ENCODE data around the gene RPS6KL1.

The RPS6KL1 gene

DNA sequence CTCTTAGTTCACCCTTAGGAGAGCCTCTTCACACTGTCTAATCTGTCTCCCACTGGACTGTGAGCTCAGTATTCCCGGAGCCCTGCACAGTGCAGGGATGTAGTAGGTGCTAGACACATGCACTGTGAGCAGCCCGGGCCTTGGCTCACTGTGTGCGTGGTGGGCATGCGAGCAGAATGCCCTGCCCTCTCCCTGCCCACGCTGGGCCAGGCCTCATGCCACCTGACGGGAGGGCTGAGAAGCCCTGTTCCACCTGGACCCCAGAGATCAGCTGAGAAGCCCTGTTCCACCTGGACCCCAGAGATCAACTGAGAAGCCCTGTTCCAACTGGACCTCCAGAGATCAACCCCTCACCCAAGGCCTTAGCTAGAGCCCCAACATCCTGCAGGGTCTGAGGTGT, 10.9 kb downstream of the RPS6KL1 start:
- TF ChIP-seq, protein P1, sequence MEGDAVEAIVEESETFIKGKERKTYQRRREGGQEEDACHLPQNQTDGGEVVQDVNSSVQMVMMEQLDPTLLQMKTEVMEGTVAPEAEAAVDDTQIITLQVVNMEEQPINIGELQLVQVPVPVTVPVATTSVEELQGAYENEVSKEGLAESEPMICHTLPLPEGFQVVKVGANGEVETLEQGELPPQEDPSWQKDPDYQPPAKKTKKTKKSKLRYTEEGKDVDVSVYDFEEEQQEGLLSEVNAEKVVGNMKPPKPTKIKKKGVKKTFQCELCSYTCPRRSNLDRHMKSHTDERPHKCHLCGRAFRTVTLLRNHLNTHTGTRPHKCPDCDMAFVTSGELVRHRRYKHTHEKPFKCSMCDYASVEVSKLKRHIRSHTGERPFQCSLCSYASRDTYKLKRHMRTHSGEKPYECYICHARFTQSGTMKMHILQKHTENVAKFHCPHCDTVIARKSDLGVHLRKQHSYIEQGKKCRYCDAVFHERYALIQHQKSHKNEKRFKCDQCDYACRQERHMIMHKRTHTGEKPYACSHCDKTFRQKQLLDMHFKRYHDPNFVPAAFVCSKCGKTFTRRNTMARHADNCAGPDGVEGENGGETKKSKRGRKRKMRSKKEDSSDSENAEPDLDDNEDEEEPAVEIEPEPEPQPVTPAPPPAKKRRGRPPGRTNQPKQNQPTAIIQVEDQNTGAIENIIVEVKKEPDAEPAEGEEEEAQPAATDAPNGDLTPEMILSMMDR (IDR thresholded peaks at IDR 0.05; ENCODE audit: low read depth, low read length, missing control alignments) = no peak
- DNase-seq (ENCODE audit: low read depth) = no peak
- H3K4me3 ChIP-seq (ENCODE audit: low read depth, low read length) = no peak overlapping the region

GRCh38 chr14:74911704-74912103, 11.4 kb downstream of the RPS6KL1 start:
- TF ChIP-seq, protein P1 (IDR thresholded peaks at IDR 0.05; ENCODE audit: low read depth, low read length, missing control alignments) = no peak
- DNase-seq (ENCODE audit: low read depth) = no peak
- H3K4me3 ChIP-seq (ENCODE audit: low read depth, low read length) = no peak overlapping the region

- no peak overlapping the region for H3K4me3 ChIP-seq (ENCODE audit: low read depth, low read length)
- TF ChIP-seq, protein P1 (IDR thresholded peaks at IDR 0.05; ENCODE audit: low read depth, low read length, missing control alignments) = no peak
- no peak for DNase-seq (ENCODE audit: low read depth)
Measured at GRCh38 chr14:74911221-74911620, 11.8 kb downstream of the RPS6KL1 start.

- no peak overlapping the region for H3K4me3 ChIP-seq (ENCODE audit: low read depth, low read length)
- DNase-seq (ENCODE audit: low read depth) = no peak
- TF ChIP-seq, protein P1 (IDR thresholded peaks at IDR 0.05; ENCODE audit: low read depth, low read length, missing control alignments) = no peak
Measured at GRCh38 chr14:74910556-74910955, 12.5 kb downstream of the RPS6KL1 start.

GRCh38 chr14:74909911-74910310, 13.1 kb downstream of the RPS6KL1 start:
- DNase-seq (ENCODE audit: low read depth) = no peak
- TF ChIP-seq, protein P1 (IDR thresholded peaks at IDR 0.05; ENCODE audit: low read depth, low read length, missing control alignments) = no peak
- H3K4me3 ChIP-seq (ENCODE audit: low read depth, low read length) = no peak overlapping the region

- no peak overlapping the region for H3K4me3 ChIP-seq (ENCODE audit: low read depth, low read length)
- no peak for DNase-seq (ENCODE audit: low read depth)
- TF ChIP-seq, protein P1 (IDR thresholded peaks at IDR 0.05; ENCODE audit: low read depth, low read length, missing control alignments) = no peak
Measured at GRCh38 chr14:74909501-74909900, 13.6 kb downstream of the RPS6KL1 start.

- TF ChIP-seq, protein P1 (IDR thresholded peaks at IDR 0.05; ENCODE audit: low read depth, low read length, missing control alignments) = no peak
- no peak for DNase-seq (ENCODE audit: low read depth)
- H3K4me3 ChIP-seq (ENCODE audit: low read depth, low read length) = no peak overlapping the region
Measured at GRCh38 chr14:74908861-74909341, 14.2 kb downstream of the RPS6KL1 start.

Data from GM12864 (cell line).